Ectodermal cell (in vitro differentiated cells): ENCODE results near the gene LIN52.
A peak's percentile ranks its signal among the peaks of the same experiment; 100 is the strongest.

Source experiments
- H3K27ac ChIP-seq: 2 replicates; pipeline ENCODE4 v1.7.0; 2013; ENCODE audit warnings: mild to moderate bottlenecking, low read depth, low read length; ENCODE audit not compliant: insufficient read depth, poor library complexity, severe bottlenecking
- H3K27me3 ChIP-seq: 2 replicates; pipeline ENCODE4 v1.7.0; 2013; ENCODE audit warnings: mild to moderate bottlenecking, low read length; ENCODE audit not compliant: insufficient read depth, control insufficient read depth, poor library complexity, severe bottlenecking
- H3K36me3 ChIP-seq: one replicate; pipeline ENCODE4 v1.7.0; 2013; ENCODE audit warnings: low read length; ENCODE audit not compliant: control insufficient read depth, insufficient read depth
- H3K4me1 ChIP-seq: one replicate; pipeline ENCODE4 v1.7.0; 2013; ENCODE audit warnings: low read length; ENCODE audit not compliant: control insufficient read depth, insufficient read depth
- H3K4me3 ChIP-seq: 2 replicates; pipeline ENCODE4 v1.7.0; 2013; ENCODE audit warnings: low read depth, low read length, control low read depth; ENCODE audit not compliant: insufficient read depth
- H3K9me3 ChIP-seq: 2 replicates; pipeline ENCODE4 v1.7.0; 2013; ENCODE audit warnings: mild to moderate bottlenecking, low read length, moderate library complexity; ENCODE audit not compliant: control insufficient read depth
- WGBS, 2 experiments: methylation state at CpG; one replicate each; pipeline ENCODE4 v1.1.7; 2013; ENCODE audit warnings: missing lambda C conversion rate in 2 of 2; 5-methylcytosine and 5-hydroxymethylcytosine counted together

Gene LIN52

DNA sequence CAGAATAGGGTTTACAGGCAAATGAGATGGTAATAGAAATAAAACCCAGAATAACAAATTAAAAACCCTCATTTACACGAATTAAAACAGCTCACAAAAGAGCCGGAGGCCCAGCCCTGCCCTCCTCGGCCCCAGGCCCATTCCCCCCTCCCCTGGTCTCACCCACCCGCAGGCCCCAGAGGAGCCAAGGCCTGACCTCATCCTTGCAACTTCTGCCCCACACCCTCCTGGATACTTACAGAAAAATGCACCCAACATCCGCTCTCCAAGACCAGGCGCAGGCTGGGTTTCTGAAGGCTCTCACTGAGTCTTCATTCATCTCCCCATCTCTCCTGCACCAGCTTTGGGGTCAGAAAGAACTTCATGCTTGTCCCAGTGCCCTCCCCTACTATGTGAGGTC lies 138.3 kb downstream of the LIN52 start:
- Histone ChIP-seq H3K9me3 (no peaks in the 10 kb centered on the region), H3K4me3 (no peak overlapping the region), H3K27me3 (peaks cover 18% of the 10 kb centered on the region), H3K4me1 (peaks cover 3% of the 10 kb centered on the region), H3K27ac (no peak overlapping the region), H3K36me3 (no peaks in the 10 kb centered on the region)
- 75 to 84% methylated on average over 6 of the region's 6 CpGs for WGBS, 2 experiments

DNA sequence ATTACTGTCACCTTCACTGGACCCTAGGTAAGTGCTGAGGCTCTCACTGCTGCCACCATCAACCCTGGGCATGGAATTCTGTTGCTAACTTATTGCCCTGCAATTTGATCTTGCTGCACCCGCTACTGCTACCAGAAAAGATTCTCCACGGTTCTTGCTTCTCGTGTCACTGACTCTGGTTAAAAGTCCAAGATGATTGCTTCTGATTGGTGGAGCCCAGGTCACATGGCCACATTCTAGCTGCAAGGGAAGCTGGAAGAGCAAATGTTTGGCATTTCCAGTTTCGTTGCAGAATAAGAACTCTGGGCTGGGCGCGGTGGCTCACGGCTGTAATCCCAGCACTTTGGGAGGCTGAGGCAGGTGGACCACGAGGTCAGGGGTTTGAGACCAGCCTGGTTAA lies 147.0 kb downstream of the LIN52 start:
- Histone ChIP-seq H3K27me3 (peaks cover 11% of the 10 kb centered on the region), H3K27ac (no peak overlapping the region), H3K4me1 (no peaks in the 10 kb centered on the region), H3K9me3 (no peaks in the 10 kb centered on the region), H3K36me3 (no peaks in the 10 kb centered on the region), H3K4me3 (no peak overlapping the region)
- 87% methylated on average over 8 of the region's 8 CpGs for WGBS, 2 experiments

DNA sequence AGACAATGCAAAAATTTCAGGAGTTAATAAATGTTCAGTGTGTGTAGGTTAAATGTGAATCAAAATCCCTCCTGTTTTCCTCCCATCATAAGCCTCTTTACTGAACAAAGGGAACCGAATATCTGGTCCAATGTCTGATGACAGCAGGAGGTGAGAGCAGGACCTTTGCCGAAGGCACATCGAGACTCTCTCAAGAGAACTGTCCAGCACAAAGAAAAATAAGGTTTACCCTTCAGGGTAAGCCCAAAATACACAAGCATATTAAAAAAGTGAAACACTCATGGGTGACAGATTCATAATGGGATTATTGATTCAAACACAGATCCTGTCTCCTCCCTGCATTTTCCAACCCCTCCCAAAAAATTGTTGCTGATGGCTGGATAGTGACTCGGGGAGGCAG lies 150.3 kb downstream of the LIN52 start:
- Histone ChIP-seq H3K27me3 (peaks cover 43% of the 10 kb centered on the region), H3K4me3 (no peak overlapping the region), H3K4me1 (no peaks in the 10 kb centered on the region), H3K36me3 (no peaks in the 10 kb centered on the region), H3K27ac (no peak overlapping the region), H3K9me3 (no peaks in the 10 kb centered on the region)
- WGBS, 2 experiments, result 67 to 81% methylated on average over 4 of the region's 4 CpGs

DNA sequence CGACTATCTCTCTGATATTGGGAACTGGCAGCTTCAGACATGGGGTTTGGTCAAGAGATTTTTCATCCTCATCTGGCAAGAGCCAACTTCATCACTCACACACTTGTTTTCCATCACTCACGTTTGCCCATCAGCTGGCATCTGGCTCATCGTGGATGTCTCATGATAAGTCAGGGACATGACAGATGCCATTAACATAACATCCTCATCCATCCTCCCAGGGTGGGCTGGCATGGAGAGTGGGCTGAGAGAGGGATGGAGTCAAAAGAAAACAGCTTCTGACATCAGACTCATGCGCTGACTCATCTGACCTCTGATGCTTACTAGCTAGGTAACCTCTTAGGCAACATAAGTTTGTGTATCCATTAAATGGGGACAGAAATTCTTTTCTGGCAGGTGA lies 152.7 kb downstream of the LIN52 start:
- H3K4me3 ChIP-seq, result no peak overlapping the region
- peaks cover 14% of the 10 kb centered on the region for H3K4me1 ChIP-seq
- H3K9me3 ChIP-seq, result no peaks in the 10 kb centered on the region
- H3K36me3 ChIP-seq, result no peaks in the 10 kb centered on the region
- H3K27ac ChIP-seq, result no peak overlapping the region
- WGBS, 2 experiments, result 83 to 85% methylated on average over 4 of the region's 4 CpGs
- H3K27me3 ChIP-seq, result peaks cover 68% of the 10 kb centered on the region

DNA sequence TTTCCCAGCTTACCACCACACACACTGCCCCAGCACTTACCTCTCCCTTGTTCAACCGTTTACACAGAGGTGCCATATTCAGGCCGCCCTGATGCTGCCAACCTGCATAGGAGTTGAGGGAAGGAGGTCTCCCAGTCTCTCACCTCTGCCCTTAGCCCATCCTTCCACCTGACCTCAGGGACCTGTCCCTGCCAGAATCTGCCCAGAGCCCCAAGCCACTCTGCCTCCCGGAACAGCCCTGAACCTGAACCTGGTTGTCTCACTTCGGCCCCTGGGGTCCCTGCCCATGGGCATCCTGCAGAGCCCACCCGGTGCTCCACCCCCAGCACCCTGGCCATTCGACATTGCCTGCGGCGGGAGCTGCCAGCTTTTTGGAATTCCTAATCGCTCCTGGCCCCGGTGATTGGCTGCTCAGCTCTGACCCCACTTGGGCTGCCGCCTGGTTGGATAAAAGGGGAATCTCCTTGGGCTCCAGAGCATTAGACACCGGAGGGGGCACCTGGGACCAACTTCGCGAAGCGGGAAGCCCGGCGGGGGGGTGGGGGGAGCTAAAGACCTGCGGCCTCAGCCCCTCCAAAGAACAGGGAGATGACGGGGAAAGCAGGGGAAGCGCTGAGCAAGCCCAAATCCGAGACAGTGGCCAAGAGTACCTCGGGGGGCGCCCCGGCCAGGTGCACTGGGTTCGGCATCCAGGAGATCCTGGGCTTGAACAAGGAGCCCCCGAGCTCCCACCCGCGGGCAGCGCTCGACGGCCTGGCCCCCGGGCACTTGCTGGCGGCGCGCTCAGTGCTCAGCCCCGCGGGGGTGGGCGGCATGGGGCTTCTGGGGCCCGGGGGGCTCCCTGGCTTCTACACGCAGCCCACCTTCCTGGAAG lies 154.5 kb downstream of the LIN52 start, which contains the start of gene VSX2:
Gene VSX2, plus strand, starts transcription at position 476 of the 874 bp plus-strand sequence. Its CDS starts 113 bp downstream, at position 589.
- WGBS, 2 experiments, result 6 to 7% methylated on average over 40 of the region's 40 CpGs
- no peaks in the 10 kb centered on the region for H3K9me3 ChIP-seq
- H3K27me3 ChIP-seq, result peaks cover 85% of the 10 kb centered on the region
- H3K27ac ChIP-seq, result no peak within 1 kb of the TSS
- peak within 1 kb of the TSS; percentile 24 for H3K4me3 ChIP-seq
- H3K36me3 ChIP-seq, result no peaks in the 10 kb centered on the region
- peaks cover 14% of the 10 kb centered on the region for H3K4me1 ChIP-seq

DNA sequence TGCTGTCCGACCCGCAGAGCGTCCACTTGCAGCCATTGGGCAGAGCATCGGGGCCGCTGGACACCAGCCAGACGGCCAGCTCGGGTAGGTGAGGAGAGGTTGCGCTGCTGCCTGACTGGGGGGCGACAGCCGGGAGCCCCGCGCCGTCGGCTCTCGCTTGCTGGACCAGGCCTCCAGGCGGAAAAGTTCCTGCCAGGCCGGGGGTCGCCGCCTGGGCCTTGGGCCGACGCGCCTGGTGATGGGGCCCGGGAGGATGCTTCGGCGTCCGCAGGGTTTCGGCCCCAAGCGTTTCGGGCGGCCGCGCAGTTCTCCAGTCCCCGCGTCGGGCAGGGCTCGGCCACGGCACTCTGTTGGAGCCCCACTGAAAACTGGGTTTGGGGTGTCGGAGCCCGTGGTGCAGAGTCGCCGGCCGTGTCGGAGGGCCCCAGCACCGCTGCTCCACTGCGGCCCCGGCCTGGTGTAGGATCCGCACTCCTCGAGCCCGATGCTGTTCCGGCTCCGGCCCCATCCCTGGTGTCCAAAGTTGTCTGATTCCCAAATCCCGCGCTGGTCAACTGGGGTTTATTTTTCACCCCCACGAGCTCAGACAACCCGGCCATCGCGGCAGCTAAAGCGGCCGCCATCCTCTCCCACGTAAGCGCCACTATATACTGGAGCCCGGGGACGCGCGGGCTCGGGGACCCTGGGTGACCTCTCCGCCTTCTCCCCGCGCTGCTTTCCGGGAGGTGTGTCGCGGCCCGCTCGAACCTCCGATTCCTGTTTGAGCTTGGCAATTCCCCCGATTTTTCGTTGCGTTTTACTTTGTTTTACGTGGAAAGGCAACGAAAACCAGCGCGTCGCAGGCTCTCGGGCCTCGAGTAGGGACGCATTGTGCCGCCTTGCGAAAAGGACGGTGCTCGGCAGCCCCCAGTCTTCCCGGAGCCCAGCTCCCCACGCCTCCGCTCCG lies 155.4 kb downstream of the LIN52 start:
- WGBS, 2 experiments, result 2% methylated on average over 94 of the region's 94 CpGs
- H3K4me3 ChIP-seq, result peak overlapping the region; percentile 24
- H3K27me3 ChIP-seq, result peaks cover 90% of the 10 kb centered on the region
- peaks cover 14% of the 10 kb centered on the region for H3K4me1 ChIP-seq
- H3K9me3 ChIP-seq, result no peaks in the 10 kb centered on the region
- H3K36me3 ChIP-seq, result no peaks in the 10 kb centered on the region
- H3K27ac ChIP-seq, result no peak overlapping the region

DNA sequence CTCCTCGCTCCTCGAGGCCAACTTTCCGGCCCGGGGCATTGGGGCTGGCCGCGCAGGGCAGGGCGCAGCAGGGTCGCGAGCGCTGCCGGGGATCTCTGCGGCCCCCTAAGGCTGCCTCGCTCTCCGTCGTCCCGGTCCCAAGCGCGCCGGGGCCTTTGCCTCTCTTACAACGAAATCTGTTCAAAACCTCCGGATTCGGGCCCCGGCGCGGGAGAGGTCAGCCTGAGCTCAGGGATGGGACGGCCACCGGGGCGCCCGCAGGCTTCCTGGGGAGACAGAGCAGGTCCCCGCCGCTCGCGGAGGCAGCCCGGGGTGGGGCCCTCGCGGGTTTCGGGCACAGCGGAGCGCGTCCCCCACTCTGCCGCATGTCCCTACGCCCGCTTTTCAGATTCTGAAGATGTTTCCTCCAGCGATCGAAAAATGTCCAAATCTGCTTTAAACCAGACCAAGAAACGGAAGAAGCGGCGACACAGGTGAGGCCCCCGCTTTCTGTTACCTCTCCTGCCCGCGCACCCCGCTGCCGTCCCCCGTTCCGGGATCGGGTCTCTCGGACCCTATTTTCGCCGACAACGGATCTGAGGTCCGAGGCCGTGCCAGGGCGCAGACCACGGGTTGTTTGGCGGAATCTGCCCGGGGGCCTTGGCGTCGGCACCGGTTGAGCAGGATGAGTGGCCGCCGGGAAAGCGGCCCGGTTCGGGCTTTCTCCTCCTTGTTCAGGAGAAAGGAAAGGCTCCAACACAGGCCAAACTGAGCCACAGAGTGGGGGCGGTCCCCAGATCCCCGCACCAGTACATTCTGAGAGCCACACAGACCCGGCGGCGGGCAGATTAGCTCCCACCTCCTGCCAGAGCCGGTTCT lies 156.3 kb downstream of the LIN52 start:
- WGBS, 2 experiments, result 1% methylated on average over 80 of the region's 80 CpGs
- no peak overlapping the region for H3K27ac ChIP-seq

GRCh38 chr14:74241652-74242017 lies 156.9 kb downstream of the LIN52 start:
- H3K36me3 ChIP-seq, result no peaks in the 10 kb centered on the region
- 8 to 9% methylated on average over 14 of the region's 14 CpGs for WGBS, 2 experiments
- H3K9me3 ChIP-seq, result no peaks in the 10 kb centered on the region
- H3K4me1 ChIP-seq, result peaks cover 17% of the 10 kb centered on the region
- peaks cover 97% of the 10 kb centered on the region for H3K27me3 ChIP-seq
- no peak overlapping the region for H3K27ac ChIP-seq
- no peak overlapping the region for H3K4me3 ChIP-seq

More for the DNA sequence above, 156.3 kb downstream of the LIN52 start:
- Histone ChIP-seq H3K4me3 (peak overlapping the region; percentile 24), H3K9me3 (no peaks in the 10 kb centered on the region), H3K36me3 (no peaks in the 10 kb centered on the region), H3K4me1 (peaks cover 14% of the 10 kb centered on the region), H3K27me3 (peaks cover 99% of the 10 kb centered on the region)

DNA sequence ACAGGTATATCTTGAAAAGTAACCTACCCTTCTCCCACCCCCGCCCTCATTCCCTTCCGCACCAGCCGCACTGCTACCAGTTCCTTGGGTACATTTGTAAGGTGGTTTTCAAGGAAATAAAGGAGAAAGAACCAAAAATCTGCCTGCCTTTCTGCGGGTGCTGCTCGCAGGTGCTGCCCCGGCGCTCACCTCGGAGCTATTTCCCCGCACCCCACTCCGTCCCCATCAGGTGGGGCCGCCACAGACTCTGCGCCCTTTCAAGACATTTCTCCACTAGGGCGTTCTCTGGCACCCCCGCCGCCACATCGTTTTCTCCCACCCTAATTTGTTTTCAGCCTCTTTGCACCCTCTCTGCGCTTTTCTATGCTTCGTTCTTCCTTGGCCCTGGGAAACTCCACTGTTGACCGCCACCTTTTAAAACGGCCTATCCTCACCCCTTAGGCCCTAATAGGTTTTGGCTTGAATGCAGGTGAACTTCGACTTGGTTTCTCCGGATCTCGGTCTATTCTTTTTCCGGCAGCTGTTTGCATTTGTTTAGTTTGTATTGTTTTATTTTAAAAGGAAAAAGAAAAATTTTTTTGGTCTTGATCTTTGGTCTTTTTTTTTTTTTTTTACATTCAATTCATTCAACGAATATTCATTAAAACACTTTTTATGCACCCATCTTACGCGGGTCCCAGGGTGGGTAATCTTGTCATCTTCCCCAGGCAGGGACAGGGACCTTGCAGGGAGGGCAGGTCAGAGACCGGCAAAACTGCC lies 157.4 kb downstream of the LIN52 start:
- peaks cover 18% of the 10 kb centered on the region for H3K4me1 ChIP-seq
- H3K36me3 ChIP-seq, result no peaks in the 10 kb centered on the region
- WGBS, 2 experiments, result 6 to 8% methylated on average over 25 to 28 of the region's 28 CpGs
- H3K27ac ChIP-seq, result no peak overlapping the region
- H3K27me3 ChIP-seq, result peaks cover 91% of the 10 kb centered on the region
- no peaks in the 10 kb centered on the region for H3K9me3 ChIP-seq
- no peak overlapping the region for H3K4me3 ChIP-seq
